ENCODE results near the gene ZNF385B. TPM values are rescaled to one million over a fixed set of nuclear protein-coding genes. Genes with fewer than 3 reads are reported as not detected.

Gene ZNF385B
- total and polyA plus RNA-seq, 4 donors: 3.0 to 7.2 (median 3.9) TPM

- WGBS: 97% methylated on average over 3 of the region's 3 CpGs
- Histone ChIP-seq H3K9ac (ENCODE audit: low read depth in 1 of 2, low read length in 2 of 2) (no peak overlapping the region), H3K36me3 (ENCODE audit: control insufficient read depth in 4 of 4, insufficient read depth in 3 of 4, low read depth in 1 of 4, low read length in 3 of 4) (no peaks in the 10 kb centered on the region), H3K27me3 (ENCODE audit: control insufficient read depth in 4 of 4, insufficient read depth in 4 of 4, low read length in 3 of 4) (no peaks in the 10 kb centered on the region), H3K9me3 (ENCODE audit: control insufficient read depth in 4 of 4, low read length in 3 of 4) (no peaks in the 10 kb centered on the region), H3K27ac (ENCODE audit: low read depth in 1 of 2, low read length in 2 of 2) (no peak overlapping the region), H3K4me1 (ENCODE audit: control insufficient read depth in 4 of 4, insufficient read depth in 4 of 4, low read length in 3 of 4) (no peaks in the 10 kb centered on the region), H3K4me3 (ENCODE audit: low read depth in 1 of 3, low read length in 3 of 3) (no peak overlapping the region)
- TF ChIP-seq, protein P1, sequence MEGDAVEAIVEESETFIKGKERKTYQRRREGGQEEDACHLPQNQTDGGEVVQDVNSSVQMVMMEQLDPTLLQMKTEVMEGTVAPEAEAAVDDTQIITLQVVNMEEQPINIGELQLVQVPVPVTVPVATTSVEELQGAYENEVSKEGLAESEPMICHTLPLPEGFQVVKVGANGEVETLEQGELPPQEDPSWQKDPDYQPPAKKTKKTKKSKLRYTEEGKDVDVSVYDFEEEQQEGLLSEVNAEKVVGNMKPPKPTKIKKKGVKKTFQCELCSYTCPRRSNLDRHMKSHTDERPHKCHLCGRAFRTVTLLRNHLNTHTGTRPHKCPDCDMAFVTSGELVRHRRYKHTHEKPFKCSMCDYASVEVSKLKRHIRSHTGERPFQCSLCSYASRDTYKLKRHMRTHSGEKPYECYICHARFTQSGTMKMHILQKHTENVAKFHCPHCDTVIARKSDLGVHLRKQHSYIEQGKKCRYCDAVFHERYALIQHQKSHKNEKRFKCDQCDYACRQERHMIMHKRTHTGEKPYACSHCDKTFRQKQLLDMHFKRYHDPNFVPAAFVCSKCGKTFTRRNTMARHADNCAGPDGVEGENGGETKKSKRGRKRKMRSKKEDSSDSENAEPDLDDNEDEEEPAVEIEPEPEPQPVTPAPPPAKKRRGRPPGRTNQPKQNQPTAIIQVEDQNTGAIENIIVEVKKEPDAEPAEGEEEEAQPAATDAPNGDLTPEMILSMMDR (IDR thresholded peaks at IDR 0.05; ENCODE audit: low read depth, low read length, missing input control): no peak
- no peak for TF ChIP-seq ZBTB33 (IDR thresholded peaks at IDR 0.05)
- no peak for TF ChIP-seq NR2F2 (IDR thresholded peaks at IDR 0.05)
- TF ChIP-seq, protein P2, sequence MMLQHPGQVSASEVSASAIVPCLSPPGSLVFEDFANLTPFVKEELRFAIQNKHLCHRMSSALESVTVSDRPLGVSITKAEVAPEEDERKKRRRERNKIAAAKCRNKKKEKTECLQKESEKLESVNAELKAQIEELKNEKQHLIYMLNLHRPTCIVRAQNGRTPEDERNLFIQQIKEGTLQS (IDR thresholded peaks at IDR 0.05): no peak
- TF ChIP-seq, protein P3, sequence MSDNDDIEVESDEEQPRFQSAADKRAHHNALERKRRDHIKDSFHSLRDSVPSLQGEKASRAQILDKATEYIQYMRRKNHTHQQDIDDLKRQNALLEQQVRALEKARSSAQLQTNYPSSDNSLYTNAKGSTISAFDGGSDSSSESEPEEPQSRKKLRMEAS (IDR thresholded peaks at IDR 0.05): no peak
- no peak for TF ChIP-seq SP1 (IDR thresholded peaks at IDR 0.05)
- no peak for TF ChIP-seq HNF4G (IDR thresholded peaks at IDR 0.05)
- no peak for TF ChIP-seq YY1 (IDR thresholded peaks at IDR 0.05)
- TF ChIP-seq REST (IDR thresholded peaks at IDR 0.05): no peak
- TF ChIP-seq JUND (IDR thresholded peaks at IDR 0.05): no peak
- no peak for TF ChIP-seq EGR1 (IDR thresholded peaks at IDR 0.05; ENCODE audit: low read depth in 2 of 2)
- no peak for DNase-seq (ENCODE audit: low spot score)
Observed at GRCh38 chr2:179805001-179805400, 56.4 kb downstream of the ZNF385B start.

DNA sequence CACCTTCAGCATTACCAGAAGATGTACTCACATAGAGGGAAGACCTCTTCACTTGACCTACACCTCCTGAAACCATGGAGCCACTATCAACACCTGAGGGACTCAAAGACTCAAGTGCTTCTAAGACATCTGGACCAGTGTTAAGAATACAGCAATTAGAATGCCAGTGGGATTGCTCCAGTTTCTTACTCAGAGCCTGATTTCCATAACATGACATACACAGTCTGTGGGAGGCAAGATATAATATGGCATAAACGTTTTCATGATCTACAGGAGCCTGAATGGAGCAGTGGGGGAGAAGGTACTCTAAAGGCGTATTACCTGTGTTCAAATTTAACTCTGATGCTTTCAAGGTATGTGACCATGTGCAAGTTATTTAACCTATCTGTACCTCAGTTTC, 57.2 kb downstream of the ZNF385B start:
- H3K4me1 ChIP-seq (ENCODE audit: control insufficient read depth in 4 of 4, insufficient read depth in 4 of 4, low read length in 3 of 4): no peaks in the 10 kb centered on the region
- WGBS: 74% methylated on average over 2 of the region's 2 CpGs
- TF ChIP-seq HNF4G (IDR thresholded peaks at IDR 0.05): no peak
- TF ChIP-seq NR2F2 (IDR thresholded peaks at IDR 0.05): no peak
- TF ChIP-seq FOXA2 (IDR thresholded peaks at IDR 0.05): no peak
- no peak for TF ChIP-seq EGR1 (IDR thresholded peaks at IDR 0.05; ENCODE audit: low read depth in 2 of 2)
- TF ChIP-seq FOXA1 (IDR thresholded peaks at IDR 0.05): no peak
- TF ChIP-seq SP1 (IDR thresholded peaks at IDR 0.05): no peak
- no peak for TF ChIP-seq TAF1 (conservative IDR thresholded peaks at IDR 0.05)
- no peak for TF ChIP-seq RXRA (IDR thresholded peaks at IDR 0.05)
- TF ChIP-seq, protein P2 (IDR thresholded peaks at IDR 0.05): no peak
- TF ChIP-seq RAD21 (IDR thresholded peaks at IDR 0.05): no peak
- TF ChIP-seq REST (IDR thresholded peaks at IDR 0.05): no peak
- TF ChIP-seq, protein P3 (IDR thresholded peaks at IDR 0.05): no peak

More for the DNA sequence above, 57.2 kb downstream of the ZNF385B start:
- no peak for DNase-seq (ENCODE audit: low spot score)
- no peaks in the 10 kb centered on the region for H3K36me3 ChIP-seq (ENCODE audit: control insufficient read depth in 4 of 4, insufficient read depth in 3 of 4, low read depth in 1 of 4, low read length in 3 of 4)
- no peaks in the 10 kb centered on the region for H3K9me3 ChIP-seq (ENCODE audit: control insufficient read depth in 4 of 4, low read length in 3 of 4)
- H3K4me3 ChIP-seq (ENCODE audit: low read depth in 1 of 3, low read length in 3 of 3): no peak overlapping the region
- no peak overlapping the region for H3K9ac ChIP-seq (ENCODE audit: low read depth in 1 of 2, low read length in 2 of 2)
- no peaks in the 10 kb centered on the region for H3K27me3 ChIP-seq (ENCODE audit: control insufficient read depth in 4 of 4, insufficient read depth in 4 of 4, low read length in 3 of 4)
- H3K27ac ChIP-seq (ENCODE audit: low read depth in 1 of 2, low read length in 2 of 2): no peak overlapping the region
